ENCODE measurements around the gene GPC6.

The GPC6 gene

GRCh38 chr13:94390881-94391280 is 1164.3 kb downstream of the GPC6 start:
- Histone ChIP-seq H2AK5ac (ENCODE audit: low read length) (no peak overlapping the region), H2BK15ac (replicated peaks; ENCODE audit: low read depth) (no peak overlapping the region), H3K23ac (ENCODE audit: low read length) (no peak overlapping the region), H3K79me1 (ENCODE audit: low read length) (no peaks in the 10 kb centered on the region), H3K4me3 (ENCODE audit: low read length) (no peak overlapping the region), H4K8ac (ENCODE audit: low read depth, low read length) (no peak overlapping the region), H3K4me1 (ENCODE audit: control insufficient read depth, low read depth, low read length) (no peaks in the 10 kb centered on the region), H3K27ac (ENCODE audit: low read depth, low read length) (no peak overlapping the region), H3K79me2 (ENCODE audit: control insufficient read depth, insufficient read depth, low read length) (no peaks in the 10 kb centered on the region), H3K56ac (ENCODE audit: low read length) (no peak overlapping the region), H3K27me3 (ENCODE audit: insufficient read depth, low read length, poor library complexity) (no peaks in the 10 kb centered on the region), H3K4ac (ENCODE audit: low read depth, low read length) (no peak overlapping the region), H3K9ac (ENCODE audit: low read length) (no peak overlapping the region), H2BK120ac (ENCODE audit: low read depth, low read length) (no peak overlapping the region), H3K18ac (ENCODE audit: low read length) (no peak overlapping the region), H2BK5ac (ENCODE audit: low read length) (no peak overlapping the region), H4K5ac (ENCODE audit: low read length) (no peak overlapping the region), H3K36me3 (ENCODE audit: control insufficient read depth, insufficient read depth, low read length) (no peaks in the 10 kb centered on the region), H3K4me2 (ENCODE audit: low read length) (no peak overlapping the region)
- no CpG with 5 or more reads among the region's 2 CpGs for WGBS (ENCODE audit: extremely low coverage, insufficient coverage, low lambda C conversion rate)
- DNase-seq = peak; percentile 13

GRCh38 chr13:94394723-94395122 is 1168.1 kb downstream of the GPC6 start:
- Histone ChIP-seq H3K79me1 (ENCODE audit: low read length) (no peaks in the 10 kb centered on the region), H3K23ac (ENCODE audit: low read length) (no peak overlapping the region), H3K4me2 (ENCODE audit: low read length) (no peak overlapping the region), H4K8ac (ENCODE audit: low read depth, low read length) (no peak overlapping the region), H3K9ac (ENCODE audit: low read length) (no peak overlapping the region), H2BK120ac (ENCODE audit: low read depth, low read length) (no peak overlapping the region), H3K4ac (ENCODE audit: low read depth, low read length) (no peak overlapping the region), H2BK5ac (ENCODE audit: low read length) (no peak overlapping the region), H2AK5ac (ENCODE audit: low read length) (no peak overlapping the region), H3K36me3 (ENCODE audit: control insufficient read depth, insufficient read depth, low read length) (no peaks in the 10 kb centered on the region), H3K27me3 (ENCODE audit: insufficient read depth, low read length, poor library complexity) (no peaks in the 10 kb centered on the region), H3K56ac (ENCODE audit: low read length) (no peak overlapping the region), H4K5ac (ENCODE audit: low read length) (no peak overlapping the region), H2BK15ac (replicated peaks; ENCODE audit: low read depth) (no peak overlapping the region), H3K79me2 (ENCODE audit: control insufficient read depth, insufficient read depth, low read length) (no peaks in the 10 kb centered on the region), H3K4me3 (ENCODE audit: low read length) (no peak overlapping the region), H3K4me1 (ENCODE audit: control insufficient read depth, low read depth, low read length) (no peaks in the 10 kb centered on the region), H3K27ac (ENCODE audit: low read depth, low read length) (no peak overlapping the region), H3K18ac (ENCODE audit: low read length) (no peak overlapping the region)
- WGBS (ENCODE audit: extremely low coverage, insufficient coverage, low lambda C conversion rate) = no CpG with 5 or more reads among the region's 4 CpGs
- no peak for DNase-seq

GRCh38 chr13:94395860-94396259 is 1169.3 kb downstream of the GPC6 start:
- Histone ChIP-seq H3K18ac (ENCODE audit: low read length) (no peak overlapping the region), H3K9ac (ENCODE audit: low read length) (no peak overlapping the region), H4K5ac (ENCODE audit: low read length) (no peak overlapping the region), H3K23ac (ENCODE audit: low read length) (no peak overlapping the region), H3K79me1 (ENCODE audit: low read length) (no peaks in the 10 kb centered on the region), H2BK15ac (replicated peaks; ENCODE audit: low read depth) (no peak overlapping the region), H3K27me3 (ENCODE audit: insufficient read depth, low read length, poor library complexity) (no peaks in the 10 kb centered on the region), H3K79me2 (ENCODE audit: control insufficient read depth, insufficient read depth, low read length) (no peaks in the 10 kb centered on the region), H3K27ac (ENCODE audit: low read depth, low read length) (no peak overlapping the region), H3K4me2 (ENCODE audit: low read length) (no peak overlapping the region), H3K4me3 (ENCODE audit: low read length) (no peak overlapping the region), H3K4me1 (ENCODE audit: control insufficient read depth, low read depth, low read length) (no peaks in the 10 kb centered on the region), H4K8ac (ENCODE audit: low read depth, low read length) (no peak overlapping the region), H2BK120ac (ENCODE audit: low read depth, low read length) (no peak overlapping the region), H3K4ac (ENCODE audit: low read depth, low read length) (no peak overlapping the region), H2AK5ac (ENCODE audit: low read length) (no peak overlapping the region), H3K36me3 (ENCODE audit: control insufficient read depth, insufficient read depth, low read length) (no peaks in the 10 kb centered on the region), H2BK5ac (ENCODE audit: low read length) (no peak overlapping the region), H3K56ac (ENCODE audit: low read length) (no peak overlapping the region)
- DNase-seq = no peak
- WGBS (ENCODE audit: extremely low coverage, insufficient coverage, low lambda C conversion rate) = no CpG with 5 or more reads among the region's 5 CpGs

GRCh38 chr13:94399812-94400211 is 1173.2 kb downstream of the GPC6 start:
- Histone ChIP-seq H3K23ac (ENCODE audit: low read length) (no peak overlapping the region), H4K5ac (ENCODE audit: low read length) (no peak overlapping the region), H4K8ac (ENCODE audit: low read depth, low read length) (no peak overlapping the region), H3K4me2 (ENCODE audit: low read length) (no peak overlapping the region), H3K79me2 (ENCODE audit: control insufficient read depth, insufficient read depth, low read length) (no peaks in the 10 kb centered on the region), H3K56ac (ENCODE audit: low read length) (no peak overlapping the region), H3K9ac (ENCODE audit: low read length) (no peak overlapping the region), H3K79me1 (ENCODE audit: low read length) (no peaks in the 10 kb centered on the region), H2BK15ac (replicated peaks; ENCODE audit: low read depth) (no peak overlapping the region), H2AK5ac (ENCODE audit: low read length) (no peak overlapping the region), H2BK120ac (ENCODE audit: low read depth, low read length) (no peak overlapping the region), H2BK5ac (ENCODE audit: low read length) (no peak overlapping the region), H3K4me1 (ENCODE audit: control insufficient read depth, low read depth, low read length) (no peaks in the 10 kb centered on the region), H3K27ac (ENCODE audit: low read depth, low read length) (no peak overlapping the region), H3K18ac (ENCODE audit: low read length) (no peak overlapping the region), H3K27me3 (ENCODE audit: insufficient read depth, low read length, poor library complexity) (no peaks in the 10 kb centered on the region), H3K4me3 (ENCODE audit: low read length) (no peak overlapping the region), H3K36me3 (ENCODE audit: control insufficient read depth, insufficient read depth, low read length) (no peaks in the 10 kb centered on the region), H3K4ac (ENCODE audit: low read depth, low read length) (no peak overlapping the region)
- no peak for DNase-seq

- H2AK5ac ChIP-seq (ENCODE audit: low read length) = no peak overlapping the region
- no peak overlapping the region for H3K18ac ChIP-seq (ENCODE audit: low read length)
- no peak overlapping the region for H3K23ac ChIP-seq (ENCODE audit: low read length)
- DNase-seq = no peak
- H3K36me3 ChIP-seq (ENCODE audit: control insufficient read depth, insufficient read depth, low read length) = no peaks in the 10 kb centered on the region
- no peak overlapping the region for H4K5ac ChIP-seq (ENCODE audit: low read length)
- H3K9ac ChIP-seq (ENCODE audit: low read length) = no peak overlapping the region
- H2BK15ac ChIP-seq (replicated peaks; ENCODE audit: low read depth) = no peak overlapping the region
- H3K4me3 ChIP-seq (ENCODE audit: low read length) = no peak overlapping the region
- H3K4me1 ChIP-seq (ENCODE audit: control insufficient read depth, low read depth, low read length) = no peaks in the 10 kb centered on the region
- no peaks in the 10 kb centered on the region for H3K79me2 ChIP-seq (ENCODE audit: control insufficient read depth, insufficient read depth, low read length)
- H3K4me2 ChIP-seq (ENCODE audit: low read length) = no peak overlapping the region
- no peak overlapping the region for H2BK120ac ChIP-seq (ENCODE audit: low read depth, low read length)
- no peak overlapping the region for H3K27ac ChIP-seq (ENCODE audit: low read depth, low read length)
- H3K4ac ChIP-seq (ENCODE audit: low read depth, low read length) = no peak overlapping the region
- no peak overlapping the region for H4K8ac ChIP-seq (ENCODE audit: low read depth, low read length)
- H2BK5ac ChIP-seq (ENCODE audit: low read length) = no peak overlapping the region
- H3K27me3 ChIP-seq (ENCODE audit: insufficient read depth, low read length, poor library complexity) = no peaks in the 10 kb centered on the region
- no peaks in the 10 kb centered on the region for H3K79me1 ChIP-seq (ENCODE audit: low read length)
- no peak overlapping the region for H3K56ac ChIP-seq (ENCODE audit: low read length)
- no CpG with 5 or more reads among the region's 4 CpGs for WGBS (ENCODE audit: extremely low coverage, insufficient coverage, low lambda C conversion rate)
Observed at GRCh38 chr13:94400874-94401273, 1174.3 kb downstream of the GPC6 start.

GRCh38 chr13:94408314-94409036 is 1181.9 kb downstream of the GPC6 start:
- no peak overlapping the region for H3K4ac ChIP-seq (ENCODE audit: low read depth, low read length)
- no peak overlapping the region for H4K5ac ChIP-seq (ENCODE audit: low read length)
- H3K27ac ChIP-seq (ENCODE audit: low read depth, low read length) = no peak overlapping the region
- H3K4me1 ChIP-seq (ENCODE audit: control insufficient read depth, low read depth, low read length) = no peaks in the 10 kb centered on the region
- no peaks in the 10 kb centered on the region for H3K36me3 ChIP-seq (ENCODE audit: control insufficient read depth, insufficient read depth, low read length)
- H3K79me1 ChIP-seq (ENCODE audit: low read length) = no peaks in the 10 kb centered on the region
- H3K23ac ChIP-seq (ENCODE audit: low read length) = no peak overlapping the region
- no CpG with 5 or more reads among the region's 7 CpGs for WGBS (ENCODE audit: extremely low coverage, insufficient coverage, low lambda C conversion rate)
- H3K4me3 ChIP-seq (ENCODE audit: low read length) = no peak overlapping the region
- no peak overlapping the region for H4K8ac ChIP-seq (ENCODE audit: low read depth, low read length)
- H2BK5ac ChIP-seq (ENCODE audit: low read length) = no peak overlapping the region
- H3K4me2 ChIP-seq (ENCODE audit: low read length) = no peak overlapping the region
- H2BK120ac ChIP-seq (ENCODE audit: low read depth, low read length) = no peak overlapping the region
- H3K18ac ChIP-seq (ENCODE audit: low read length) = no peak overlapping the region
- DNase-seq = no peak
- H3K27me3 ChIP-seq (ENCODE audit: insufficient read depth, low read length, poor library complexity) = no peaks in the 10 kb centered on the region
- H2AK5ac ChIP-seq (ENCODE audit: low read length) = no peak overlapping the region
- H3K56ac ChIP-seq (ENCODE audit: low read length) = no peak overlapping the region
- H2BK15ac ChIP-seq (replicated peaks; ENCODE audit: low read depth) = no peak overlapping the region
- H3K79me2 ChIP-seq (ENCODE audit: control insufficient read depth, insufficient read depth, low read length) = no peaks in the 10 kb centered on the region
- no peak overlapping the region for H3K9ac ChIP-seq (ENCODE audit: low read length)

All from mesendoderm (in vitro differentiated cells).